ENCODE measurements around the gene DCDC1. TPM values are rescaled to one million over a fixed set of nuclear protein-coding genes. Genes with fewer than 3 reads are reported as not detected.

The DCDC1 gene
- total RNA-seq, 1 experiment from 2014 or later = 0.22 TPM

DNA sequence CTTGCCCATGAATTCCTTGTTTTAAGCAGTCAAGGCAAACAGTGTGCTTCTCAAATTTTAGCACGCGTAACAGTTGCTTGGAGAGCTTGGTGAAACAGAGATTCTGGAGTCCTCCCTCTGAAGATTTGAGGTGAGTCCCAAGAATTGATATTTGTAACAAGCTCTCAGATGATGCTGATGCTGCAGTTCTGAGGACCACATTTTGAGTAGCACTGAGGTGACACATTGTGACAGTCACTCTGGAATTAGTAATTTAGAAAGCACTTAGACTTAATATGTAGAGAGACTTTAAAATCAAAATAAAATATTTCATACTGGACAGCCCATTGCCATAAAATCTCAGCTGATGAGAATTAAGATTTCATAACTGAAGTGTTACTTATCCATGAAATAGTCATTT lies 38.7 kb upstream of the DCDC1 start:
- DNase-seq (ENCODE audit: low spot score) (no peak), ATAC-seq (no peak)
- Mint-ChIP-seq H3K4me3 (no peak overlapping the region), H3K27me3 (ENCODE audit: low read depth) (no peaks in the 10 kb centered on the region), H3K36me3 (peaks cover 18% of the 10 kb centered on the region), H3K4me1 (peaks cover 4% of the 10 kb centered on the region), H3K27ac (no peak overlapping the region), H3K9me3 (peaks cover 16% of the 10 kb centered on the region)
- POLR2A ChIA-PET = no interaction called here
- CTCF ChIA-PET = no interaction called here
- TF ChIP-seq ZNF121 (CRISPR knock-in tag; IDR thresholded peaks at IDR 0.05) (no peak), MXD4 (CRISPR knock-in tag; IDR thresholded peaks at IDR 0.05; ENCODE audit: borderline replicate concordance) (no peak), ATF2 (CRISPR knock-in tag; IDR thresholded peaks at IDR 0.05; ENCODE audit: borderline replicate concordance, low read depth) (no peak), STAT6 (CRISPR knock-in tag; conservative IDR thresholded peaks at IDR 0.05; ENCODE audit: low read depth) (no peak), ZMAT4 (CRISPR knock-in tag; IDR thresholded peaks at IDR 0.05) (no peak), CREM (CRISPR knock-in tag; IDR thresholded peaks at IDR 0.05) (no peak), ZNF425 (CRISPR knock-in tag; conservative IDR thresholded peaks at IDR 0.05) (no peak), ZNF416 (CRISPR knock-in tag; IDR thresholded peaks at IDR 0.05) (no peak), AFF4 (CRISPR knock-in tag; IDR thresholded peaks at IDR 0.05; ENCODE audit: borderline replicate concordance) (no peak), ZSCAN18 (CRISPR knock-in tag; IDR thresholded peaks at IDR 0.05) (no peak), NR1H2 (CRISPR knock-in tag; IDR thresholded peaks at IDR 0.05) (no peak), NR3C1 (CRISPR knock-in tag; conservative IDR thresholded peaks at IDR 0.05; ENCODE audit: low read depth) (no peak), SMAD3 (CRISPR knock-in tag; IDR thresholded peaks at IDR 0.05; ENCODE audit: borderline replicate concordance) (no peak), ESRRA (CRISPR knock-in tag; IDR thresholded peaks at IDR 0.05; ENCODE audit: borderline replicate concordance) (no peak)
- TF ChIP-seq, protein P1, sequence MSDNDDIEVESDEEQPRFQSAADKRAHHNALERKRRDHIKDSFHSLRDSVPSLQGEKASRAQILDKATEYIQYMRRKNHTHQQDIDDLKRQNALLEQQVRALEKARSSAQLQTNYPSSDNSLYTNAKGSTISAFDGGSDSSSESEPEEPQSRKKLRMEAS (CRISPR knock-in tag; IDR thresholded peaks at IDR 0.05) = no peak
- TF ChIP-seq, protein P2, sequence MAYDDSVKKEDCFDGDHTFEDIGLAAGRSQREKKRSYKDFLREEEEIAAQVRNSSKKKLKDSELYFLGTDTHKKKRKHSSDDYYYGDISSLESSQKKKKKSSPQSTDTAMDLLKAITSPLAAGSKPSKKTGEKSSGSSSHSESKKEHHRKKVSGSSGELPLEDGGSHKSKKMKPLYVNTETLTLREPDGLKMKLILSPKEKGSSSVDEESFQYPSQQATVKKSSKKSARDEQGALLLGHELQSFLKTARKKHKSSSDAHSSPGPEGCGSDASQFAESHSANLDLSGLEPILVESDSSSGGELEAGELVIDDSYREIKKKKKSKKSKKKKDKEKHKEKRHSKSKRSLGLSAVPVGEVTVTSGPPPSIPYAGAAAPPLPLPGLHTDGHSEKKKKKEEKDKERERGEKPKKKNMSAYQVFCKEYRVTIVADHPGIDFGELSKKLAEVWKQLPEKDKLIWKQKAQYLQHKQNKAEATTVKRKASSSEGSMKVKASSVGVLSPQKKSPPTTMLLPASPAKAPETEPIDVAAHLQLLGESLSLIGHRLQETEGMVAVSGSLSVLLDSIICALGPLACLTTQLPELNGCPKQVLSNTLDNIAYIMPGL (CRISPR knock-in tag; IDR thresholded peaks at IDR 0.05) = no peak
- TF ChIP-seq, protein P3, sequence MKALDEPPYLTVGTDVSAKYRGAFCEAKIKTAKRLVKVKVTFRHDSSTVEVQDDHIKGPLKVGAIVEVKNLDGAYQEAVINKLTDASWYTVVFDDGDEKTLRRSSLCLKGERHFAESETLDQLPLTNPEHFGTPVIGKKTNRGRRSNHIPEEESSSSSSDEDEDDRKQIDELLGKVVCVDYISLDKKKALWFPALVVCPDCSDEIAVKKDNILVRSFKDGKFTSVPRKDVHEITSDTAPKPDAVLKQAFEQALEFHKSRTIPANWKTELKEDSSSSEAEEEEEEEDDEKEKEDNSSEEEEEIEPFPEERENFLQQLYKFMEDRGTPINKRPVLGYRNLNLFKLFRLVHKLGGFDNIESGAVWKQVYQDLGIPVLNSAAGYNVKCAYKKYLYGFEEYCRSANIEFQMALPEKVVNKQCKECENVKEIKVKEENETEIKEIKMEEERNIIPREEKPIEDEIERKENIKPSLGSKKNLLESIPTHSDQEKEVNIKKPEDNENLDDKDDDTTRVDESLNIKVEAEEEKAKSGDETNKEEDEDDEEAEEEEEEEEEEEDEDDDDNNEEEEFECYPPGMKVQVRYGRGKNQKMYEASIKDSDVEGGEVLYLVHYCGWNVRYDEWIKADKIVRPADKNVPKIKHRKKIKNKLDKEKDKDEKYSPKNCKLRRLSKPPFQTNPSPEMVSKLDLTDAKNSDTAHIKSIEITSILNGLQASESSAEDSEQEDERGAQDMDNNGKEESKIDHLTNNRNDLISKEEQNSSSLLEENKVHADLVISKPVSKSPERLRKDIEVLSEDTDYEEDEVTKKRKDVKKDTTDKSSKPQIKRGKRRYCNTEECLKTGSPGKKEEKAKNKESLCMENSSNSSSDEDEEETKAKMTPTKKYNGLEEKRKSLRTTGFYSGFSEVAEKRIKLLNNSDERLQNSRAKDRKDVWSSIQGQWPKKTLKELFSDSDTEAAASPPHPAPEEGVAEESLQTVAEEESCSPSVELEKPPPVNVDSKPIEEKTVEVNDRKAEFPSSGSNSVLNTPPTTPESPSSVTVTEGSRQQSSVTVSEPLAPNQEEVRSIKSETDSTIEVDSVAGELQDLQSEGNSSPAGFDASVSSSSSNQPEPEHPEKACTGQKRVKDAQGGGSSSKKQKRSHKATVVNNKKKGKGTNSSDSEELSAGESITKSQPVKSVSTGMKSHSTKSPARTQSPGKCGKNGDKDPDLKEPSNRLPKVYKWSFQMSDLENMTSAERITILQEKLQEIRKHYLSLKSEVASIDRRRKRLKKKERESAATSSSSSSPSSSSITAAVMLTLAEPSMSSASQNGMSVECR (CRISPR knock-in tag; IDR thresholded peaks at IDR 0.05; ENCODE audit: borderline replicate concordance) = no peak

Measured in WTC11 (cell line).